HG03196 (cell line): Measurements from ENCODE around the gene MICAL2.

Experiments
- ATAC-seq: cut with Tn5 transposase; IDR thresholded peaks from one replicate; pipeline ENCODE4 v1.9.1; 2021; ENCODE audit not compliant: unreplicated experiment

The MICAL2 gene

DNA sequence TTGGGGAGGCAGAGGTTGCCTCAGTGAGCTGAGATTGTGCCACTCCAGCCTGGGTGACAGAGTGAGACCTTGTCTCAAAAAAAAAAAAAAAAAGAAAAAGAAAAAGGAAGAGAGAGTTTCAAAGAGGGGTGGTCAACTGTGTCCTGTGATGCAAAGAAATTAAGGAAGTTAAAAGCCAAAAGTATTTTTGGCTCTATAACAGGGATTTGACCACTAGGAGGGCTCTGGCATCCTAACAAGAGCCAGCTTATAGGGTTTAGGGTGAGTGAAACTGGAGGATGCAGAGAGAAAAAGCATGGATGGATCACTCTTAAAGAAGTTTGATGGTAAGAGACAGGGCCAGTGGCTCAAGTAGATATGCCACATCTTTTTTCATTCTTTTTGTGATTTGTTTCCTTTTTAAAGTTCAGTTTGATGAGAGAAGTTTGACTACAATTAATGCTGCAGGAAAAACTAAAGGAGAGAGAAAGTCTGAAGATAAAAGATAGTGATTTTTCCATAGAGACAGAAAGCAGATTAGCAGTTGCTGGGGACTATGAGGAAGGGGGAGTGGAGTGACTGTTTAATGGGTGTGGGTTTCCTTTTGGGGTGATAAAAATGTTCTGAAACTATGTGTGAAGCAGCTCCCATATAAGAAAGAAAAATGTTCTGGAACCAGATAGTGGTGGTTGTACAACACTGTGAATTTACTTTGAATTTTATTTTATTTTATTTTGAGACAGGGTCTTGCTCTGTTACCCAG lies 11.1 kb upstream of the MICAL2 start:
- ATAC-seq, result no peak

DNA sequence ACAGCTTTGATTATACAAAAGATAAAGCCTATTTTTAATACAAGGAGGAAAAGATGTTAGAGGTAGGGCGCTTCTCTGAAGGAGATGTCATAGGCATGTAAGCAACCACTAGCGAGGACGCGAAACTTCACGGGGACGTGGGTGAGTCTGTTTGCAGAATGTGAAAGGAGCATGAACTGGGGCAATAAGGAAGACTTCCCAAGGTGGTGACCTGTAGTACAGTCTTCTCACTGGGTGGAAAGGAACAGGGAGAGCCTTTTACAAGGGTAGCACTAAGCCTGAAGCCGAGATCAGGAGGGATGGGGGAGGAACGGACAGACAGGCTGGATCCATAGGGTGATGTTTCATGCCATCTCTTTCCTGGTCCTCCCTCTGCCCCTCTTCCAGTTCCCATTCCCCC lies 10.0 kb upstream of the MICAL2 start:
- no peak for ATAC-seq

DNA sequence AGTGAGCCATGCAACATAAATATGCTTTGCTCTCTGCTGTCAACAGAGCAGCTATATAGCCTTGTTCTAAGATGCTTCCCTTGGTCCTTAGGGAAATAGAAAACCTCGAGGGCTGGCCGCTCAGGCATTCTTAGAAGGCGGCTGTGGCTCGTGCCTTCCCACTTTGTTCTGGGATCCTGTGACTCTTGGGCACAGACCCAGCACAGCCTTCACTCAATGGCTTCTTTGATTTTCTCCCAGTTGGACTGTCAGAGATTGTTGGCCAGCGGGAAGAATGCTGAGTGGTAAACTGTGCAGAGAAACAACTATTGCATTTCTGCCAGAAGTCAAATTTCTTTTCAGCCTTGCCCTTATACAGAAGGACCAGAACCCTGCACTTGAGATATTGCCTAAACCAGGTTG lies 9.5 kb upstream of the MICAL2 start:
- ATAC-seq, result no peak

DNA sequence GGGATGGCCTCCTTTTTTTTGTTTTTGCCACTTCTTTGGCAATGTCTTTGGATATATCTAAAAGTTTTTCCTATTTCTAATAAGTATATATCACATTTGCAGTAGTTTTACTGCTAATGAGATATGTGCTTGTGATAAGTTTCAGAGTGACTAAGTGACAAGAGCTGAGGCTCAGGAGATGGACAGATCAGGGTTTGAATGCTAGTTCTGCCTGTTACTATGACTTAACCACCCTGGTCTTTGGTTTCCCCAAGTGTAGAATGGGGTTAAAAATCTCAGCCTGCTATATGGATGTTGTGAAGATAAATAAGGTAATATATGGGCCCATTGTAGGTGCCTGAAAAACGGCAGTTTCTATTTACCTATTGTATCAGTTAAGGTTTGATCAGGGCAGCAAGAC lies 9.1 kb upstream of the MICAL2 start:
- ATAC-seq, result no peak

DNA sequence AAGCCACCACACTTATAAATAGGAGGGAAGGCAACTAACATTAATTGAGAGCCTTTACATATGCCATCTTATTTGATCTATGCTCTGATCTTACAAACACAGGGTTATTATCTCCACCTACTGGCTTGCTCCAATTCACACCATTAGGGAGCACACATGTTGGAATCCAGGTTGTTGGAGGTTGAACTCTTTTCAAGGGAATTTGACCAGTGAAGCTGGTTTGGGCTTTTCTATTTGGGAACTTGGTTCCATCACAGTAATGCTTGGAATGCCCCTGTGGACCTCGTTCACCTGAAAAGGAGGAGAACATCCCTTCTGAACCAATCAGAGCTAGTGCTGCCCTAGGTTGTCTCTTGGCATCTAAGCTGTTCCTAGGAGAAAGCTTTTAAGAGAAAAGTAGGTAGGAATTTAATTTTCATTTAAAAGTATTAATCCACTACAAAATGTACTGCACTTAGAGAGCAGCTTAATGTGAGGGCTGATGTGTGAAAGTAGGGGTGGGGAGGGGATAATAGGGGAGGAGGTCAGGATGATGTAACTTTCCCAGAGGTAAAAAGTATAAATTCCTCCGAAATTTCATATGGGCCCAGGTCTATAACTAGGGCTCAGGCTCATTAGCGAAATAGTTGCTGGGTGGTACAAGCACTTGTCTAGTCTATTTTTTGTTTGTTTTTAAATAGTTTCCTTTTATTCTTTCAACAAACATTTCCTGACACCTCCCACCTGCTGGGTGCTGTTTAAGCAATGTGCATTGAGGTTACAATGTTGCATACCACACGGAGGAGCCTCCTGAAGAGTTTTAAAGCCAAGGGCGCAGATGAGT lies 7.6 kb upstream of the MICAL2 start:
- ATAC-seq, result no peak

DNA sequence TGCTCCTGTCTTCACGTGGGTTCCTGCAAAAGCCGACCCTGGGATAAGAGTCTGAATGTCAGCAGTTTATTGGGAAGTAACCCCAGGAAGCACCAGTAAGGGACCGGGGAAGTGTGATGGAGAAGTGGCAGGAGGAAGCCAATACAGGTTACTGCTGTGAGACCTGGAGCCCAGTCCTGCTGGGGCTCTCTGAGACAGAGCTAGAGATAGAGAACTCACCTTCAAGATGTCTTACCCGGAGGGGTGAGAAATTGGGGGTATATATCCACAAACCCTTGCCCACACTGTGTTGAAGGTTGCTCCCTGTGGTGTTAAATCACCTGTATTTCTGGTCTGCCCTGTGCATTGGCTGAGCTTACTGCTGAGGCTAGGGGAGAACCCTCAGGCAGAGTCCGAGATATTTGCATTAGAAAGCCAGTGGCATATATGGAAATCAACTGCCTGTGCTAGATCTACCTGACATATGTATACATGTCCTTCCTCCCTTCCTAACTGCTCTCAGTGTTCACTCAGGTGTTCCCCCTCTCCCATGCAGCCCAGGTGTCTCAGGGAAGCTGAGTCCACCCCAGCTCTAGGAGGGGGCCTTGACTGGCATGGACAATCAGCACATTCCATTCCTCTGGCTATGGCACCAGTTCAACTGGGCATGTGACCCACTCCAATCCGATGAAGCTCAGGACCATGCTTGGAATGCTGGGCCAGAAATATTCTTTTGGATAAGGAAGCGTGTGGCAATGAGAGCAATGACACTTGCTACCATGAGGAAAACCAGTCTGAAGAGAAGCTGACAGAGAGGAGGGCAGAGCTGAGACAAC lies 6.8 kb upstream of the MICAL2 start:
- ATAC-seq, result no peak

DNA sequence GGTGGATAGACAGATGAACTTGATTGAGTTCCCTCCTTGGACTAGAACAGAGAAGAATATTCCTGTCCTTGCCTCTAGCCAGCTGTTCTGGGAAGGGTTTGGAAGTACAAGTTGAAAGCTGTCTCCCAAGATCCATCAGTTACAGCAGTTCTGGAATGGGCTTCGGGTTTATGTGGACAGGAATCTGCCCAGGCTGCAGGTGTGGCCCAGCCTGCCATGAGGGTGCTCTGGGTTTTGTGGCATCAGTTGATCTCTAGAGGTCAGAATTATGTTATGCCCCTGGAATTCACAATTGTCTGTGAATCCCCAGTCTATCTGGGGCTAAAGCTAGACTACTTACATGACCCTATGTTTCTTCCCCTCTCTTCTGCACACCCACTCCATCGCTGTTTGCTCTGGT lies 4.9 kb upstream of the MICAL2 start:
- no peak for ATAC-seq

DNA sequence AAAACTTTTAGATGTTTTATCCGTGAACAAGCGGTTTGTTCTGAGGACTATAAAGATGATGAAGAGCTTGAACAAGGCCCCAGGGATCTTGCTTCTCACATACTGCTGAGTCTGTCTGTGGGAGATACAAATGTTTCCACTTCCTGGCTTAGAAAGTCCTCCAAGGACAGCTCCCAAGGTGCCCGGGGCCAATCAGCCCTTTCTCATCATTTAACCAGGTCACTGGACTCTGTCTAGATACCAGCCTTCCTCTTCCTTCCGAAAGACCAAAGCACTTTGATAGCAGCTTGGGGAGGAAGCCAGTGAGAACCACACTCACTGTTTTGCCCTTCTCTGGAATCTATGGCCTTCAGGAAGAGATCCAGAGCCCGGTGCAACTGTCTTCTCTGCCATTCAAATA lies 4.3 kb upstream of the MICAL2 start:
- ATAC-seq, result no peak

DNA sequence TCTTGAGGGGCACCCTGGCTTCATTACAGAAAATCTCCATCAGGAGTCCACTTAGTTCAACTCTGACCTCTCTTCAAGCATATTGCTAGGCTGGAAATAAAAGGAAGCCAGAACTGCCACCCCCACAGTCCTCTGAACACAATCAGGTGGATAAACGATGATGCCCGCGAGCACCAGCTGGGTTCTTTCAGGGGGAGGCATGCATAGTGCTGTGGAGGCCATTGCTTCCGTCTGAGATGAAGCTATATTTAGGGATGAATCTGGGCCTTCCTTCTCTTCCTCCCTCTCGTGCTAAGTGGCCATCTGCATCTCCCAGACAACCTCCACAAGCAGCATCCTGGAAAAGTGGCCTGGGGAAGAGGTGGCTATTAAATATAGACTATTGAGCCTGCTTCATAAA lies 3.9 kb upstream of the MICAL2 start:
- ATAC-seq, result no peak

DNA sequence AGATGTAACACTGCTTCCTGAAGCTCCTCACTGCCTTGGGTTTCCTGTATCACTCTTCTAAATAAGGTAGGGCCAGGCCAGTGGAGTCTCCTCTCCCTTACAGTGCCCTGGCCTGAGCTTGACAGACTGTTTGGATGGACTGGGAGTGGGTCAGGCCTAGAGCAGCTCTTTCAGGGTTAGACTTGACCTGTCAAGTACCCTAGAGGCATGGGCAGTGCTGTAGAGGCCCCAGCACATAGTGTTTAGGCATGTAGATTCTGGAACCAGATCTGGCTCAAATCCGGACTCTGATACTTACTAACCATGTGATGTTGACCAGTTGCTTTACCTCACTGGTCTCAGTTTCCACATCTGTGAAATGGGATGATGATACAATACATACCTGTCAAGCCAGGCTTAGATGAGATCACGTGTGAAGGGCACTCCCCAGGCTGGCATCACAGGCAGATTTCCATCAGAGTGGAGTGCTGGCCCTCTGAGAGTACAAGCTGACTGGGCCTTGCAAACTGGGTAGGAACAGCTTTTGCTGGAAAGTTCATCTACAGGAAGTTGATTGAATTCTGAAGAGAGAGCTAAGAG lies 1.4 kb upstream of the MICAL2 start:
- ATAC-seq, result no peak

DNA sequence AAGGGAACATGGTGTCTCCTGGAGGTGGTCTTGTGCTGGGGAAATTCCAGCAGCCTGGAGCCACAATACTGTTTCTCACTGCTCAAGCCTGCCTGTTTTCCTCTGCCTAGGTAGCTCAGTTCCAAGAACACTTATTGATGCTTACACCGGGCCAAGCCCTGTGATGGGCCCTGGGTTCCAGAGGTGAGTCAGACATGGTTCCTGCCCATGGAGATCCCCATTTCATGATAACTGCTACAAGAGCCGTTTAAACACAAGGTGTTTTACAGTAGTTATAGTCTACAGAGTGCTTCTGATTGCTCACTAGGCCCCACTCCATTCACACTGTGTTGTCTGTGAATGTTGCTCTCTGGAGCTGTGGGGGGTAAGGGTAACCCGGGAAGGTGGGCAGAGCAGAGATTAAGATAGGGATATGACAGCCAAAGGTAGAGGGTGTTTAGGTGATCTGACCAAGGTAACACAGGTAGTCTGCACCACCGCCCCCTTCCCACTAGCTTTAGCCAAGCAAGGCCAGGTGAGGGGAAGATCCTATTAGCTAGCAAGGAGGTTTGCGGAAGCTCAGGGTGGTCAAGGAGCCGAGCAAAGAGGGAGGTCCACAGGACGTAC lies 696 bp upstream of the MICAL2 start:
- no peak for ATAC-seq

DNA sequence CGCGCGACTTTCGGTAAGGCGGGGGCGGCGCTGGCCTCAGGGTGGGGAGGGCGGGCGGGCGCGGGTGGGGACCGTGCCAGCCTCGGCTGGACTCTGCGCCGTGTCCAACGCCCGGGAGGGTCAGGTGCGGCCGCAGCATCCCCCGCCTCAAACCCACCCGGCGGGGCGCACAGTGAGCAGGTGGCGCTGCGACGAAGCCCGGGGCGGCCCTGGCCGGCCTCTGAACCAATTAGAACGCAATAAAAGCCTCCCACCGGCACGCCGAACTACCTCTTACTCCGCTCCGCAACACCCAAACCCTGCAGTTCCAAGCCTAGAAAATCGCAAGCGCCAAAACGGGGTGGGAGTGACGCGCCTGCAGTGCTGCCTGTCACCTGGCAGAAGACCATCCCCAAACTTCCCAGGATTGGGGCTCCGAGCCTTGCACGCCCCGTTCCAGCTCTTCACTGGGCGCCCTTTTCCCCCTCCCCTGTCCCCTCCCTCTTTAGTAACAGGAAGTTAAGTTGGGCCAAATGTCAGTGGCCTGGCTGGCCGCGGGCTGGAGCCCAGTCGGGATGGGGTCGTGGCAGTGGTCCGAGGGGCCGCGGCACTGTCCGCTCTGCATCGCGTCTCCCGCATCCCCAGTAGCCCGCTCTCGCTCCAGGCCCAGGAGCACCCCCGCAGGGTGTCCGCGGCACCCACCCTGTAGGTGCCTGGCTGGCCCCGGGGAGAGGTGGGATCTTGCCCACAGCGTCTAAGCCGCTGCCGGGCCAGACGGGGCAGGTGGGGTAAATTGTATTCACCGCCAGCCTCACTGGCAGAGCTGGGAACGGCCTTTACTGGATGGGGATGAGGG lies 541 bp downstream of the MICAL2 start:
- ATAC-seq, result peak; percentile 30

DNA sequence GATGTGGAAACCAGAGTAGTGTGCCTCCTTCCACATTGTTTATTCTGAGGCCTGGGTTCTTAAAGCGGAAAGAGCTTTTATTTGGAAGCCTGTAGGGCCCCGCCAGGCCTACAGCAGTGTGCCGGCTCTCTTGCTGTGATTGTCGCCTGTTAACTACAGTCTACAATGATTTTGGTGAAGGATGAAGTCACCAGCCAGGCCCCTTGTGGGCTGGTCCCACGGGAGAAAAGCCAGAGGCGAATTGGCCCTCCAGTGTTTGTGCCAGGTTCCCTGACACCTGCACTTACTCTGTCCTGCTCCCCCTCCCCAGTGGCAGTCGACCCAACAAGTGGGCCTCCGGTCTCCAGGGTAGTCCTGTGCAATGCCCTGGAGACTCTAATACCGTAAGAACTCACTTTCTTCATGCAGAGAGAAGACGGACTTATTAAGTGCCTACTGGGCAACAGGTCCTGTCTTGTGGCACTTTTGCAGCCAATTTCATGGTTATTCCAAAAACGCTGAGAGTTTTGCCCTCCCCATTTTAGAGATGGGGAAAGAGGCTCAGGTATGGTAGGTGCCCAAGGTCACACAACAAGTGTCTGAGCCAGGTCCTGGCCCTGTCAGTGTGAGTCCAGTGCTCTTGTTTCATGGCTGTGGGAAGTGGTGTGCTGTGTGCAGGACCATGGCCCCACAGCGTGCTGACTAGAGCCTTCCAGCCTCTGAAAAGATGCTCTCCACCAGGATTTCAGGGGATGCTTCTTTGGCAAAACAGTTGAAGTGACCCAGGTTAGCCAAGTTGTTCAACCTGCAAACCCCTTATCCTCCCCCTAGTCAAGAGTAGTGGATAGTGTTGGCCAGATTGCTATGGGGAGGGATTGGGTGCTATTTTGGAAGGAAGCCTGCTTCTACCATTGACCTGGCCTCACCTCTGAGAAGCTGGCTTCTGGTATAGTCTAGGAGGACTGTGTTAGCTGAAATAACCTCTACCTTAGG lies 1.4 kb downstream of the MICAL2 start:
- no peak for ATAC-seq

DNA sequence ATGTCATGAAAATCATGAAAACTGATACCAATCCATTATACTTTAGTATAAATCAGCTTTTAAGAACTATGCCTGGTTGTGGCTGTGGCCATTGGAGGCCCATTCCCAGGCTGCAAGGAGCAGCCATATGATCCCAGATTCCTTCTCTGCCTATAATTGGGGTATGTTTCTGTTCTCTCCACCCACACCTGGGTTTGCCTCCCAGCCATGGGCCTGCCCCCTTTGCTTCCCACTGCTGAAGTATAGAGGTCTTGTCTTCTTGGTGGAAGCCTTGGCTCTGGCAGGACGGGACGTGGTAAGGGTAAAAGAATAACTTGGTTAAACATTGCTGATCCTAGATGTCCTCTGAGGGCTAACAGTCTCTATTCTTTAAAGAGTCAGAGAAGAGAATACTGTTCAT lies 2.4 kb downstream of the MICAL2 start:
- no peak for ATAC-seq

DNA sequence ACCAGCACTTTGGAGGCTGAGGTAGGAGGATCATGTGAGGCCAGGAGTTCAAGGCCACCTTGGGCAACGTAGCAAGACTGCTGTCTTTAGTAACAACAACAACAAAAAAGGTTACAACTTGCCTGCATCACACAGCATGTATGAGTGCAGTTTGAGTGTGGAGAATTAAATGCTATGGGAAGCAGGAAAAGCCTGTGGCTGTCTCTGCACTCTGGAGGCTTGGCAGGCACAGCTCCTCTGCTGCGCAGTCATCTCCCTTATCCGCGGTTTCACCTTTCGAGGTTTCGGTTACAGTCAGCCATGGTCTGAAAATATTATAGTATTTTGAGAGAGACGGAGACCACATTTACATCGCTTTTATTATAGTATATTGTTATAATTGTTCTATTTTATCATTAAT lies 2.9 kb downstream of the MICAL2 start:
- no peak for ATAC-seq

DNA sequence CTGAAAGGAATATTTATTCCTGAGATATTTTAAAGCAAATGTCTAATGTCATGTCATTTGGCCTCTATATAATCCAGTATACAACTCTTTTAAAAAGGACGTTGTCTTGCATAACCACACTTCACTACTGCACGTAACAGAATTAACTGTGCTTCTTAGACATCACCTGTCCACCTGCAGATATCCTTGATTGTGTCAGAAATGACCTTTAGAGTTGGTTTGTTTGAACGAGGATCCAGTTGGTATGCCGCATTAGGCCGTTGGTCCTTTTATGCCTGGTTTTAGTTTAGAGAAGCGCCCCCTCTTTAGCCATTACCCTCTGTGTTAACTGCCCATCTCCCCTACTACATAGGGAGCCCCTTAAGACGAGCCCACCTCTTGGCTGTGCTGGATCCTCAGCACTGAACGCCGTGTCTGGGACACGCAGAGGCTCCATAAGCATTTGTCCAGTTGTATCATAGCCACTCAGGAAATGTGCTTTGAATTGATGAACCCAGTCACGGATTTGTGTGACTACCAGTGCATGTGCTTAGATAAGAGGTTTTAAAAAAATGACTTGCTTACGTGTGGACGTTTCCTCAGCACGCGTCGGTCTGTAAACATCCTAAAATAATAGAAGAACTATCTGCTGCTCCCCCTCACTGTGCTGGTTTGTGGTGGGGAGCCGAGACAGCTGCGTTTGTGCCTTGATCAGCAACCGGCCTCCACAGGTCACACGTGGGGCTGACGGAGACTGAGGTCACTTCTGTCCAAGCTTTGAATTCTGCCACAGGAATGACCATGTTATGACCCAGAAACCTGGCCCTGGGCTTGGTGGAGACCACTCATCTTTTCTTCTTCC lies 4.0 kb downstream of the MICAL2 start:
- ATAC-seq, result no peak

DNA sequence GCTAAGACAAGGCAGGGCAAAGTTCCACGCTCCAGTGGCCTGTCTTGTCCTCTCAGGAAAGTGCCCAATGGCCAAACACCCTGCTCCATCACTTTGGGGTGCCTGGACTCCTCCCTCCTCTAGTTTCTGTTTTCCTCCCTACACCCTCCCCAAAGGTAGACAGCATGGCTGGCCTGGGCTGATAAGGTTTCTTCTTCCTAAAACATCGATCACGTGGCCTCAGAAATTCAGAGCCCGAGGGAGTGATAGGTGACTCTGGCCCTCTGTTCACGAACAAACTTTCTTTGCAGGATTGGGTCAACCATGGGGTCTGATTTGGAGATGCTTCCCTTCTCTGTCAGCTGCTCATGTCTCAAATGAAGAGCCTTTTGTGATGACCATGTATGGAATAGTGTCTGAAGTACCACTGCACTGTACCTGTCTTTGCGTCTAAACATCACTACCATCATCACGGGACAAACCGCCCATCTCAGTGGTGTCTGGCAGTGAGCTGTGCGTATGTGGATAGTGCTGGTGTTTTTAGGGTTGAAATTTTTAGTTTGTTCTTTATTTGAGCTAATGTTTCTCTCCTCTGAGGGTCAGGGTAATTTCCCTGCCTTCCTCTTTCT lies 6.1 kb downstream of the MICAL2 start:
- ATAC-seq, result no peak

DNA sequence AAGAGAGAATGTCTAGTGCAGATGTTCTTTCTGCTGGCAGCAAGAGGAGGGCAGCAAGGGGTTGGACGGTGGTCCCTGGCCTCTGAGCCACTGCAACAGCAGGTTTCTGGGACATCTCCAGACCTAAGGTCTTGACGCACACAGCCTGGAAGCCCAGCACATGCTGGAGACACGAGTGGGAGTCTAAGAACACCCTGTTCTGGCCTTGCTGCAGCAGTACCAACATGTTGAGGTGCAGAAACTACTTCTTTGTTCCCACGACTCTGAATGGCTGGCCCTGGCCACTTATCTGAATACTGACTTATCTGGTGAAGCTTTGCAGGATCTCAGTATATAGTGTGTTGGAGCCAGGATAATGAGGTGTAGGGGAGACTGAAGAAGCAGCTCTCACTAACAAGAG lies 6.8 kb downstream of the MICAL2 start:
- ATAC-seq, result no peak
